Occipital lobe (tissue), 2 donors: Measurements from ENCODE around the gene DNAJA4. TPM values are rescaled to one million over a fixed set of nuclear protein-coding genes. Genes with fewer than 3 reads are reported as not detected.
"Not testable (repeated sequence)": the region's sequence is repeated elsewhere in the genome, so short reads cannot be mapped to it uniquely, and the experiment has no call there.

ENCODE experiments used
- DNase-seq: peaks from one replicate; lab custom pipeline; 2025; lab: John Stamatoyannopoulos, UW
- total RNA-seq: library from RNA; depleted of rRNA; stranded (reverse); fragments of >200 nt; gene quantifications from one replicate; pipeline ENCODE4 v1.2.3, GENCODE V29; 2014

Gene DNAJA4
- total RNA-seq, 1 donor from 2014 or later = 30.4 TPM

GRCh38 chr15:78244101-78244500, 20.3 kb upstream of the DNAJA4 start:
- no peak for DNase-seq

GRCh38 chr15:78244893-78245292, 19.5 kb upstream of the DNAJA4 start:
- DNase-seq = no peak

GRCh38 chr15:78245392-78245791, 19.0 kb upstream of the DNAJA4 start:
- DNase-seq = not testable (repeated sequence)

GRCh38 chr15:78245976-78246620, 18.3 kb upstream of the DNAJA4 start:
- not testable (repeated sequence) for DNase-seq

- no peak for DNase-seq
Measured at GRCh38 chr15:78247911-78248310, 16.5 kb upstream of the DNAJA4 start.

- DNase-seq = no peak
Measured at GRCh38 chr15:78249131-78249530, 15.2 kb upstream of the DNAJA4 start.

GRCh38 chr15:78251136-78251535, 13.2 kb upstream of the DNAJA4 start:
- DNase-seq = no peak

GRCh38 chr15:78255421-78256043, 8.8 kb upstream of the DNAJA4 start:
- DNase-seq = no peak

GRCh38 chr15:78256044-78256437, 8.3 kb upstream of the DNAJA4 start:
- DNase-seq = no peak

- DNase-seq = no peak
Measured at GRCh38 chr15:78257681-78258080, 6.7 kb upstream of the DNAJA4 start.

- DNase-seq = no peak
Measured at GRCh38 chr15:78259232-78259631, 5.1 kb upstream of the DNAJA4 start.

- DNase-seq = no peak
Measured at GRCh38 chr15:78260489-78260888, 3.9 kb upstream of the DNAJA4 start.

- no peak for DNase-seq
Measured at GRCh38 chr15:78261062-78261461, 3.3 kb upstream of the DNAJA4 start.

- no peak for DNase-seq
Measured at GRCh38 chr15:78263351-78263781, 996 bp upstream of the DNAJA4 start.

- no peak for DNase-seq
Measured at GRCh38 chr15:78263907-78264303, 457 bp upstream of the DNAJA4 start.

GRCh38 chr15:78265137-78265460, 737 bp downstream of the DNAJA4 start:
- no peak for DNase-seq

GRCh38 chr15:78265752-78266224, 1.4 kb downstream of the DNAJA4 start:
- no peak for DNase-seq

- DNase-seq = no peak
Measured at GRCh38 chr15:78266229-78266628, 1.9 kb downstream of the DNAJA4 start.

GRCh38 chr15:78266806-78267205, 2.4 kb downstream of the DNAJA4 start:
- no peak for DNase-seq

GRCh38 chr15:78272316-78272715, 8.0 kb downstream of the DNAJA4 start:
- no peak for DNase-seq

- DNase-seq = no peak
Measured at GRCh38 chr15:78272776-78273175, 8.4 kb downstream of the DNAJA4 start.

- no peak for DNase-seq
Measured at GRCh38 chr15:78274994-78275393, 10.6 kb downstream of the DNAJA4 start.
